Measurements from ENCODE around the gene CDC42BPA. TPM values are rescaled to one million over a fixed set of nuclear protein-coding genes. Genes with fewer than 3 reads are reported as not detected.

Gene CDC42BPA
- polyA plus RNA-seq, 2 of the 4 experiments (the other 2 are of a cell fraction), result 11.4 to 28.4 TPM

DNA sequence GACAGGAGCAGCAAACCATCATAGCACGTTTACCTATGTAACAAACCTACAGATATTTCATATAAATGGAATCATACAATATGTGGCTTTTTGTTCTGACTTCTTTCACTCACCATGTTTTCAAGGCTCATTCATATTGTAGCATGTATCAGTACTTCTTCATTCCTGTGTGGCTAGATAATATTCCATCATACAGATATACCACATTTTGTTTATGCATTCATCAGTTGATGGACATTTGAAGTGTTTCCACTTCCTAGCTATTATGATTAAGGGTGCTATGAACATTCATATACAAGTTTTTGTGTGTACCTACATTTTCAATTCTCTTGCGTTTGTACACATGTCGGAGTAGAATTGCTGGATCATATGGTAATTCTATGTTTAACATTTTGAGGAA lies 90.1 kb downstream of the CDC42BPA start:
- peaks cover 17% of the 10 kb centered on the region for H3K4me1 ChIP-seq
- peak; percentile 32 for FAIRE-seq
- ATAC-seq, result no peak
- DNase-seq (ENCODE audit: low read depth in 1 of 2, low spot score in 1 of 2), result no peak
- no peak overlapping the region for H3K27ac ChIP-seq
- no peak overlapping the region for H3K4me2 ChIP-seq
- ChIA-PET CTCF (no interaction called here), POLR2A (no interaction called here)
- 93% methylated on average over 3 of the region's 3 CpGs for WGBS (ENCODE audit: missing lambda C conversion rate)
- no peaks in the 10 kb centered on the region for H3K9me3 ChIP-seq
- TF ChIP-seq, protein P1, sequence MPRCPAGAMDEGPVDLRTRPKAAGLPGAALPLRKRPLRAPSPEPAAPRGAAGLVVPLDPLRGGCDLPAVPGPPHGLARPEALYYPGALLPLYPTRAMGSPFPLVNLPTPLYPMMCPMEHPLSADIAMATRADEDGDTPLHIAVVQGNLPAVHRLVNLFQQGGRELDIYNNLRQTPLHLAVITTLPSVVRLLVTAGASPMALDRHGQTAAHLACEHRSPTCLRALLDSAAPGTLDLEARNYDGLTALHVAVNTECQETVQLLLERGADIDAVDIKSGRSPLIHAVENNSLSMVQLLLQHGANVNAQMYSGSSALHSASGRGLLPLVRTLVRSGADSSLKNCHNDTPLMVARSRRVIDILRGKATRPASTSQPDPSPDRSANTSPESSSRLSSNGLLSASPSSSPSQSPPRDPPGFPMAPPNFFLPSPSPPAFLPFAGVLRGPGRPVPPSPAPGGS (IDR thresholded peaks at IDR 0.05), result no peak
- TF ChIP-seq ZSCAN20 (CRISPR knock-in tag; IDR thresholded peaks at IDR 0.05), result no peak
- TF ChIP-seq SMC3 (IDR thresholded peaks at IDR 0.05), result no peak
- no peak for TF ChIP-seq HOXA7 (CRISPR knock-in tag; IDR thresholded peaks at IDR 0.05)
- TF ChIP-seq RAD21 (conservative IDR thresholded peaks at IDR 0.05 in 1 of 2, IDR thresholded peaks at IDR 0.05 in 1 of 2), result no peak
- TF ChIP-seq MYC (IDR thresholded peaks at IDR 0.05; ENCODE audit: borderline replicate concordance, low read length), result no peak
- TF ChIP-seq USF2 (IDR thresholded peaks at IDR 0.05), result no peak
- no peak for TF ChIP-seq HOXB5 (CRISPR knock-in tag; IDR thresholded peaks at IDR 0.05)
- no peak overlapping the region for H3K4me3 ChIP-seq

DNA sequence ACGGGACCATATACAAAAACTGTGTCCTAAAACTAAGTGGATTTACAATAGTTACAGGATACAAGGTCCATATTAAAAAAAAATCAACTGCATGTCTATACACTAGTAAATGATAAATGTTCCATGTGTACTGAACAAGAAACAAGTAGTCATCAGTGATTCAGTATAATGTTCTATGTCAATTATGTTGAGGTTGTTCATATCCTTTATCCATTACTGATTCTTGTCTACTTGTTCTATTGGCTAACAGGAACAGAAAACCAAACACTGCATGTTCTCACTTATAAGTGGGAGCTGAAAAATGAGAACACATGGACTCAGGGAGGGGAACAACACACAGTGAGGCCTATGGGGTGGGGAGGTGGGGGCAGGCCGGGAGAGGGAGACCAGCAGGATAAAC lies 90.5 kb downstream of the CDC42BPA start:
- no peak overlapping the region for H3K4me2 ChIP-seq
- DNase-seq (ENCODE audit: low read depth in 1 of 2, low spot score in 1 of 2) (no peak), ATAC-seq (no peak), FAIRE-seq (no peak)
- ChIA-PET CTCF (no interaction called here), POLR2A (no interaction called here)
- 84% methylated on average over 2 of the region's 2 CpGs for WGBS (ENCODE audit: missing lambda C conversion rate)
- H3K27ac ChIP-seq, result no peak overlapping the region
- H3K4me1 ChIP-seq, result peaks cover 17% of the 10 kb centered on the region
- TF ChIP-seq KDM5A (IDR thresholded peaks at IDR 0.05) (no peak), HOXB5 (CRISPR knock-in tag; IDR thresholded peaks at IDR 0.05) (no peak), ZC3H11A (IDR thresholded peaks at IDR 0.05) (no peak), BHLHE40 (IDR thresholded peaks at IDR 0.05; ENCODE audit: low read depth, low read length) (no peak), RAD21 (conservative IDR thresholded peaks at IDR 0.05 in 1 of 2, IDR thresholded peaks at IDR 0.05 in 1 of 2) (no peak), RARB (CRISPR knock-in tag; IDR thresholded peaks at IDR 0.05) (no peak), RCOR1 (IDR thresholded peaks at IDR 0.05; ENCODE audit: low read depth, low read length) (no peak), CBX2 (IDR thresholded peaks at IDR 0.05; ENCODE audit: borderline replicate concordance, low read depth) (no peak), CTCF (IDR thresholded peaks at IDR 0.05) (no peak), CHD2 (IDR thresholded peaks at IDR 0.05; ENCODE audit: low read length, partially characterized antibody) (no peak)
- H3K4me3 ChIP-seq, result no peak overlapping the region
- no peaks in the 10 kb centered on the region for H3K9me3 ChIP-seq

- peak in 1 of 2 experiments; percentile 22 for DNase-seq (ENCODE audit: low read depth in 1 of 2, low spot score in 1 of 2)
- Histone ChIP-seq H3K27ac (0 out of 6 replicates have a peak overlapping the region, but pooled peaks of 1 of the 2 experiments have one; percentile 12), H3K4me2 (peak overlapping the region; percentile 37), H3K4me1 (peaks cover 17% of the 10 kb centered on the region), H3K4me3 (no peak overlapping the region), H3K9me3 (no peaks in the 10 kb centered on the region)
- no peak for FAIRE-seq
- CTCF ChIA-PET, result interaction anchor here (1.2 kb wide), 1 partner anchor 211 kb away, joined by 4 read pairs; no protein-coding TSS in a partner anchor
- 75% methylated on average over 2 of the region's 2 CpGs for WGBS (ENCODE audit: missing lambda C conversion rate)
- ATAC-seq, result peak; percentile 54 to 73; a peak in 5 of 6 replicates
- POLR2A ChIA-PET, result no interaction called here
- TF ChIP-seq CBX2 (IDR thresholded peaks at IDR 0.05; ENCODE audit: borderline replicate concordance, low read depth) (no peak), SMC3 (IDR thresholded peaks at IDR 0.05) (no peak), RCOR1 (IDR thresholded peaks at IDR 0.05; ENCODE audit: low read depth, low read length) (no peak), HES2 (IDR thresholded peaks at IDR 0.05) (no peak), TFCP2L1 (CRISPR knock-in tag; IDR thresholded peaks at IDR 0.05) (no peak), BHLHE40 (IDR thresholded peaks at IDR 0.05; ENCODE audit: low read depth, low read length) (no peak), HOXA7 (CRISPR knock-in tag; IDR thresholded peaks at IDR 0.05) (no peak), JUN (IDR thresholded peaks at IDR 0.05) (no peak), NFE2L2 (conservative IDR thresholded peaks at IDR 0.05; ENCODE audit: low read length) (no peak), FOSB (CRISPR knock-in tag; IDR thresholded peaks at IDR 0.05) (no peak), NR3C1 (IDR thresholded peaks at IDR 0.05) (no peak)
- TF ChIP-seq, protein P2, sequence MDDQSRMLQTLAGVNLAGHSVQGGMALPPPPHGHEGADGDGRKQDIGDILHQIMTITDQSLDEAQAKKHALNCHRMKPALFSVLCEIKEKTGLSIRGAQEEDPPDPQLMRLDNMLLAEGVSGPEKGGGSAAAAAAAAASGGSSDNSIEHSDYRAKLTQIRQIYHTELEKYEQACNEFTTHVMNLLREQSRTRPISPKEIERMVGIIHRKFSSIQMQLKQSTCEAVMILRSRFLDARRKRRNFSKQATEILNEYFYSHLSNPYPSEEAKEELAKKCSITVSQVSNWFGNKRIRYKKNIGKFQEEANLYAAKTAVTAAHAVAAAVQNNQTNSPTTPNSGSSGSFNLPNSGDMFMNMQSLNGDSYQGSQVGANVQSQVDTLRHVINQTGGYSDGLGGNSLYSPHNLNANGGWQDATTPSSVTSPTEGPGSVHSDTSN (IDR thresholded peaks at IDR 0.05), result no peak
- TF ChIP-seq, protein P3, sequence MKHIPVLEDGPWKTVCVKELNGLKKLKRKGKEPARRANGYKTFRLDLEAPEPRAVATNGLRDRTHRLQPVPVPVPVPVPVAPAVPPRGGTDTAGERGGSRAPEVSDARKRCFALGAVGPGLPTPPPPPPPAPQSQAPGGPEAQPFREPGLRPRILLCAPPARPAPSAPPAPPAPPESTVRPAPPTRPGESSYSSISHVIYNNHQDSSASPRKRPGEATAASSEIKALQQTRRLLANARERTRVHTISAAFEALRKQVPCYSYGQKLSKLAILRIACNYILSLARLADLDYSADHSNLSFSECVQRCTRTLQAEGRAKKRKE (CRISPR knock-in tag; IDR thresholded peaks at IDR 0.05; ENCODE audit: low read depth), result no peak
- TF ChIP-seq, protein P4, sequence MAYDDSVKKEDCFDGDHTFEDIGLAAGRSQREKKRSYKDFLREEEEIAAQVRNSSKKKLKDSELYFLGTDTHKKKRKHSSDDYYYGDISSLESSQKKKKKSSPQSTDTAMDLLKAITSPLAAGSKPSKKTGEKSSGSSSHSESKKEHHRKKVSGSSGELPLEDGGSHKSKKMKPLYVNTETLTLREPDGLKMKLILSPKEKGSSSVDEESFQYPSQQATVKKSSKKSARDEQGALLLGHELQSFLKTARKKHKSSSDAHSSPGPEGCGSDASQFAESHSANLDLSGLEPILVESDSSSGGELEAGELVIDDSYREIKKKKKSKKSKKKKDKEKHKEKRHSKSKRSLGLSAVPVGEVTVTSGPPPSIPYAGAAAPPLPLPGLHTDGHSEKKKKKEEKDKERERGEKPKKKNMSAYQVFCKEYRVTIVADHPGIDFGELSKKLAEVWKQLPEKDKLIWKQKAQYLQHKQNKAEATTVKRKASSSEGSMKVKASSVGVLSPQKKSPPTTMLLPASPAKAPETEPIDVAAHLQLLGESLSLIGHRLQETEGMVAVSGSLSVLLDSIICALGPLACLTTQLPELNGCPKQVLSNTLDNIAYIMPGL (CRISPR knock-in tag; IDR thresholded peaks at IDR 0.05; ENCODE audit: borderline replicate concordance), result no peak
Observed at GRCh38 chr1:227225715-227226346, 92.5 kb downstream of the CDC42BPA start.
